Peyer's patch (tissue), 4 donors: ENCODE measurements around the gene FAM120B. TPM values are rescaled to one million over a fixed set of nuclear protein-coding genes. Genes with fewer than 3 reads are reported as not detected.
"Not testable (repeated sequence)": the region's sequence is repeated elsewhere in the genome, so short reads cannot be mapped to it uniquely, and the experiment has no call there.

Source experiments
- DNase-seq, 3 donors: peaks; one replicate each; pipeline ENCODE4 v3.0.0-alpha.2; 2017 to 2019
- H3K27ac ChIP-seq, 4 donors: fragments of 200-600 bp; sonication (generic); one replicate each; pipeline ENCODE4 v1.5.1; 2016 to 2019
- H3K27me3 ChIP-seq, 2 donors: fragments of 200-600 bp; sonication (generic); one replicate each; pipeline ENCODE4 v1.5.1; 2019
- H3K36me3 ChIP-seq, 3 donors: fragments of 200-600 bp; sonication (generic); one replicate each; pipeline ENCODE4 v1.5.1; 2016 to 2019
- H3K4me1 ChIP-seq, 4 donors: fragments of 200-600 bp; sonication (generic); one replicate each; pipeline ENCODE4 v1.5.1; 2016 to 2019
- H3K4me3 ChIP-seq, 4 donors: fragments of 200-600 bp; sonication (generic); 1 replicate in 3 of 4; 2 replicates in 1 of 4; pipeline ENCODE4 v1.5.1; 2016 to 2019; ENCODE audit warnings: mild to moderate bottlenecking in 1 of 4
- H3K9me3 ChIP-seq, 4 donors: fragments of 200-600 bp; sonication (generic); one replicate each; pipeline ENCODE4 v1.5.1; 2016 to 2019; ENCODE audit warnings: mild to moderate bottlenecking in 1 of 4
- CTCF ChIP-seq, 6 experiments: fragments of 450-650 bp in 4 of 6; fragments of 200-600 bp in 2 of 6; sonication (generic) in 1 of 6; IDR thresholded peaks; one replicate each; pipeline ENCODE4 v1.5.1; 2017 to 2019; ENCODE audit warnings: antibody characterized with exemption in 6 of 6, mild to moderate bottlenecking in 3 of 6, moderate library complexity in 1 of 6
- POLR2A ChIP-seq, 2 donors: fragments of 450-650 bp; IDR thresholded peaks; one replicate each; pipeline ENCODE4 v1.5.1; 2017; ENCODE audit warnings: antibody characterized with exemption in 2 of 2, mild to moderate bottlenecking in 2 of 2, moderate library complexity in 2 of 2
- total RNA-seq, 4 donors: library from RNA; depleted of rRNA; stranded (reverse); fragments of >200 nt; gene quantifications; one replicate each; pipeline ENCODE4 v1.1.0, GENCODE V29; 2016

FAM120B gene
- total RNA-seq, 4 donors from 2014 or later, result 22.1 to 50.3 (median 38.1) TPM

DNA sequence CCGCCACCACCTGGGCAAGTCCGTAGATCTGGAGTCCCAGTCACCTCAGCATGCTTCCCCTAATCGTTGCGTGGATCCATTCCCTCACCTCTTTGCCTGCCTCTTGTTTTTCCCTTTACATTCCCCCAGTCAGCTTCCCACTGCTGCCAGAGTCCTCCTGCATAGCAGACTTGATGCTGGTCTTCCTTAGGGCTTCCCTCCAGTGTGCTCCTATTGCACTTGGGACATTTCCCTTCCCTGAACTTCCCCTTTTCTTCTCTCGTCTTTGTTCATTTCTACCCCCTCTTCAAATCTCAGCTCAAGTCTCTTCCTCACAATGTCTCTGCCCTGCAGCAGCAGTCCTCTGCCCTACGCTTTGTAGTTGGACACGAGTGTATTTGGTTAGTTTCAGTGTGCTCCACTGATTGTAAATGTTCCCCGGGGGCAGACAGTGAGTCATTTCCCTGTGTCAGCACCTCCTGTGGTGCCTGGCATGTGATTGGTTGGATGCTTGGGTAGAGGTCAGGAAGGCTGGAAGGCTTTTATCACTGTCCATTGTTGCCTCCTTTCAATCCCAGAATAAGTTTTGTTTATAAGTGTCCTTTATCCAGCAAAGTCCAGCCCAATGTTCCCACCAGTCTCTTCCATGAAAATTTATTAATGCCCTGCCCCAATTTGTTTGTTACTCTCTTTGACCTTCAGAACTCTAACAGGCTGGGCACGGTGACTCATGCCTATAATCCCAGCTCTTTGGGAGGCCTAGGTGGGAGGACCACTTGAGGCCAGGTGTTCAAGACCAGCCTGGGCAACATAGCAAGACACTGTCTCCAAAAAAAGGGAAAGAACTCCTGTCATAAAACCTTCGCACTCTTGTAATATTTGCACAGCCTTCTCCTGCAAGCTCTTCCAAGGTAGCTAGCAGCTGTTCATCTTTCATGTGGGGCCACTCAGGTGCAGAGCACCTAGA is 38.3 kb downstream of the FAM120B start:
- Histone ChIP-seq H3K9me3 (no peaks in the 10 kb centered on the region), H3K4me1 (no peaks in the 10 kb centered on the region), H3K27me3 (no peaks in the 10 kb centered on the region), H3K27ac (no peak overlapping the region), H3K4me3 (no peak overlapping the region), H3K36me3 (peaks cover 0 to 27% (median 3%) of the 10 kb centered on the region in 3 donors)
- DNase-seq, result no peak
- TF ChIP-seq CTCF (IDR thresholded peaks at IDR 0.05) (no peak), POLR2A (IDR thresholded peaks at IDR 0.05) (no peak)

DNA sequence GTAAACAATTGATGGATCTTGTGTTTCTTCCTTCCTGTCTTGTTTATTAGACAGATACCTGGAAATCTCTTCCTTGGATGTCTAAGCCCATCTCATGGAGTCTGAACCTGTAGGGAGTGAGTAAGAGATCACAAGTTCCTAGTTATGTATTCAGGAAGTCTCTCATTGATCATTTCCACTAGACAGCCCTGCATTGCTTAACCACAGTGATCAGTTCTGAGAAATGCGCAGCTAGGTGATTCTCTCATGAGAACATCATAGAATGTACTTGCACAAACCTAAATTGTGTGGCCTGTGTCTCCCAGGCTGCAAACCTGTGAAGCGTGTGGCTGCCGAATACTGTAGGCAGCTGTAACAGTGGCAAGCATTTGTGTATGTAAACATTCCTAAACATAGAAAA is 39.1 kb downstream of the FAM120B start:
- no peaks in the 10 kb centered on the region for H3K4me1 ChIP-seq
- no peak for TF ChIP-seq POLR2A (IDR thresholded peaks at IDR 0.05)
- TF ChIP-seq CTCF (IDR thresholded peaks at IDR 0.05), result no peak
- no peak overlapping the region for H3K4me3 ChIP-seq
- H3K36me3 ChIP-seq, result peaks cover 0 to 35% (median 3%) of the 10 kb centered on the region in 3 donors
- no peak overlapping the region for H3K27ac ChIP-seq
- no peak for DNase-seq
- no peaks in the 10 kb centered on the region for H3K9me3 ChIP-seq
- no peaks in the 10 kb centered on the region for H3K27me3 ChIP-seq

GRCh38 chr6:170346649-170347048 is 40.1 kb downstream of the FAM120B start:
- Histone ChIP-seq H3K27me3 (no peaks in the 10 kb centered on the region), H3K4me3 (no peak overlapping the region), H3K36me3 (peaks cover 0 to 37% (median 3%) of the 10 kb centered on the region in 3 donors), H3K27ac (no peak overlapping the region), H3K9me3 (no peaks in the 10 kb centered on the region), H3K4me1 (no peaks in the 10 kb centered on the region)
- no peak for TF ChIP-seq POLR2A (IDR thresholded peaks at IDR 0.05)
- no peak for TF ChIP-seq CTCF (IDR thresholded peaks at IDR 0.05)
- no peak for DNase-seq

DNA sequence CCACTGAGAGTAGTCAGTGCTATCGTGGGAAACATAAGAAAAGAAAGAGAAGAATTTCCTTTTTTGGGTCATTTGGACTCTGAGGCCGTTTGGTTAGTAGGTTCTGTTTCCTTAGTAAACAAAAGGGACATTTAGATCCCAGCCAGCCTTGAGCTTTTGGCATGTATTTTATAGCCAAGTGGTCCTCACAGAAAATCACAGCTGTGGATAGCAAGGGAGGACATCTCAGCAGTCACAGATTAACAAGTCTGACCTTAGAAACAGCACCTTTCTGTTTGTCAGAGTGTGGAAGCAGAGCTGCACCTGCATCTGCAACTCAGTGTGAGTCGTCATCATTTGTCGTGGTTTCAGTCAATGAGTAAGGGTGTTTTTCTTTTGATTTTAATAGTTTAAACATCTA is 40.5 kb downstream of the FAM120B start:
- no peaks in the 10 kb centered on the region for H3K27me3 ChIP-seq
- H3K27ac ChIP-seq, result no peak overlapping the region
- DNase-seq, result no peak
- no peak overlapping the region for H3K4me3 ChIP-seq
- no peaks in the 10 kb centered on the region for H3K9me3 ChIP-seq
- H3K4me1 ChIP-seq, result no peaks in the 10 kb centered on the region
- H3K36me3 ChIP-seq, result peaks cover 0 to 34% (median 3%) of the 10 kb centered on the region in 3 donors
- TF ChIP-seq POLR2A (IDR thresholded peaks at IDR 0.05) (no peak), CTCF (IDR thresholded peaks at IDR 0.05) (no peak)

- Histone ChIP-seq H3K9me3 (no peaks in the 10 kb centered on the region), H3K27ac (no peak overlapping the region), H3K36me3 (peaks cover 0 to 34% (median 3%) of the 10 kb centered on the region in 3 donors), H3K4me1 (no peaks in the 10 kb centered on the region), H3K27me3 (no peaks in the 10 kb centered on the region), H3K4me3 (no peak overlapping the region)
- TF ChIP-seq POLR2A (IDR thresholded peaks at IDR 0.05) (no peak), CTCF (IDR thresholded peaks at IDR 0.05) (no peak)
- DNase-seq, result no peak
Measured at GRCh38 chr6:170347975-170348374, 41.4 kb downstream of the FAM120B start.

DNA sequence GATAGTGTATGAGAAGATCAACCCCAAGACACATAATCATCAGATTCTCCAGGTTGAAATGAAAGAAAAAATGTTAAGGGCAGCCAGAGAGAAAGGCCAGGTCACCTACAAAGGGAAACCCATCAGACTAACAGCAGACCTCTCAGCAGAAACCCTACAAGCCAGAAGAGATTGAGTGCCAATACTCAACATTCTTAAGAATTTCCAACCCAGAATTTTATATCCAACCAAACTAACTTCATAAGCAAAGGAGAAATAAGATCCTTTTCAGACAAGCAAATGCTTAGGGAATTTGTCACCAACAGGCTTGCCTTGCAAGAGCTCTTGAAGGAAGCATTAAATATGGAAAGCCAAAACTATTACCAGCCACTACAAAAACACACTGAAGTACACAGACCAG is 44.9 kb downstream of the FAM120B start:
- not testable (repeated sequence) for H3K27ac ChIP-seq, H3K4me1 ChIP-seq, H3K9me3 ChIP-seq, H3K27me3 ChIP-seq, H3K4me3 ChIP-seq, DNase-seq
- peaks cover 0 to 34% (median 3%) of the 10 kb centered on the region in 3 donors for H3K36me3 ChIP-seq

DNA sequence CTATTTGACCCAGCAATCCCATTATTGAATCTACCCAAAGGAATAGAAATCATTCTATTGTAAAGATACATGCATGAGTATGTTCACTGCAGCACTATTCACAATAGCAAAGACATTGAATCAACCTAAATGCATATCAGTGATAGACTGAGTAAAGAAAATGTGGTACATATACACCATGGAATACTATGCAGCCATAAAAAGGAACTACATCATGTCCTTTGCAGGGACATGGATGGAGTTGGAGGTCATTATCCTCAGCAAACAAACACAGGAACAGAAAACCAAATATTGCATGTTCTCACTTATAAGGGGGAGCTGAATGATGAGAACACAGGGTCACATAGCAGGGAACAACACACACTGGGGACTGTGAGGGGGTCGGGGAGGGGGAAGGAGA is 48.6 kb downstream of the FAM120B start:
- H3K27me3 ChIP-seq, DNase-seq, H3K4me3 ChIP-seq, H3K27ac ChIP-seq, H3K4me1 ChIP-seq, H3K9me3 ChIP-seq: not testable (repeated sequence)
- H3K36me3 ChIP-seq, result peaks cover 0 to 37% (median 0%) of the 10 kb centered on the region in 3 donors
